ENCODE results near the gene AMPD2. TPM values are rescaled to one million over a fixed set of nuclear protein-coding genes. Genes with fewer than 3 reads are reported as not detected.

The AMPD2 gene
- total and polyA plus RNA-seq, 4 donors = 19.2 to 87.4 (median 22.7) TPM

GRCh38 chr1:109598655-109599054 lies 21.0 kb upstream of the AMPD2 start:
- H3K36me3 ChIP-seq (ENCODE audit: control insufficient read depth in 4 of 4, insufficient read depth in 3 of 4, low read depth in 1 of 4, low read length in 3 of 4) = peaks cover 0 to 17% (median 1%) of the 10 kb centered on the region in 4 donors
- H3K4me3 ChIP-seq (ENCODE audit: low read depth in 1 of 3, low read length in 3 of 3) = no peak overlapping the region
- no peaks in the 10 kb centered on the region for H3K27me3 ChIP-seq (ENCODE audit: control insufficient read depth in 4 of 4, insufficient read depth in 4 of 4, low read length in 3 of 4)
- no peak overlapping the region for H3K9ac ChIP-seq (ENCODE audit: low read depth in 1 of 2, low read length in 2 of 2)
- no peaks in the 10 kb centered on the region for H3K9me3 ChIP-seq (ENCODE audit: control insufficient read depth in 4 of 4, low read length in 3 of 4)
- no peak for TF ChIP-seq FOXA2 (IDR thresholded peaks at IDR 0.05)
- no peak for TF ChIP-seq FOXA1 (IDR thresholded peaks at IDR 0.05)
- no peak for TF ChIP-seq EGR1 (IDR thresholded peaks at IDR 0.05; ENCODE audit: low read depth in 2 of 2)
- TF ChIP-seq TAF1 (conservative IDR thresholded peaks at IDR 0.05) = no peak
- TF ChIP-seq RXRA (IDR thresholded peaks at IDR 0.05) = no peak
- no peak for TF ChIP-seq ZBTB33 (IDR thresholded peaks at IDR 0.05)
- no peak for TF ChIP-seq GABPA (IDR thresholded peaks at IDR 0.05 in 1 of 2, conservative IDR thresholded peaks at IDR 0.05 in 1 of 2)
- no peak for TF ChIP-seq REST (IDR thresholded peaks at IDR 0.05)
- no peak for TF ChIP-seq JUND (IDR thresholded peaks at IDR 0.05)
- TF ChIP-seq NR2F2 (IDR thresholded peaks at IDR 0.05) = no peak
- no peak for TF ChIP-seq CTCF (IDR thresholded peaks at IDR 0.05; ENCODE audit: low read depth, low read length, missing input control)
- no peak for TF ChIP-seq ATF3 (IDR thresholded peaks at IDR 0.05)
- TF ChIP-seq YY1 (IDR thresholded peaks at IDR 0.05) = no peak
- TF ChIP-seq HNF4A (conservative IDR thresholded peaks at IDR 0.05) = no peak
- no peak for TF ChIP-seq SP1 (IDR thresholded peaks at IDR 0.05)
- TF ChIP-seq MAX (IDR thresholded peaks at IDR 0.05) = no peak
- no peak overlapping the region for H3K27ac ChIP-seq (ENCODE audit: low read depth in 1 of 2, low read length in 2 of 2)
- DNase-seq (ENCODE audit: low spot score) = no peak
- H3K4me1 ChIP-seq (ENCODE audit: control insufficient read depth in 4 of 4, insufficient read depth in 4 of 4, low read length in 3 of 4) = no peaks in the 10 kb centered on the region
- 95% methylated on average over 5 of the region's 5 CpGs for WGBS

GRCh38 chr1:109603229-109603628 lies 16.4 kb upstream of the AMPD2 start:
- H3K36me3 ChIP-seq (ENCODE audit: control insufficient read depth in 4 of 4, insufficient read depth in 3 of 4, low read depth in 1 of 4, low read length in 3 of 4) = no peaks in the 10 kb centered on the region
- no peaks in the 10 kb centered on the region for H3K9me3 ChIP-seq (ENCODE audit: control insufficient read depth in 4 of 4, low read length in 3 of 4)
- H3K4me3 ChIP-seq (ENCODE audit: low read depth in 1 of 3, low read length in 3 of 3) = no peak overlapping the region
- DNase-seq (ENCODE audit: low spot score) = no peak
- H3K9ac ChIP-seq (ENCODE audit: low read depth in 1 of 2, low read length in 2 of 2) = no peak overlapping the region
- no peak overlapping the region for H3K27ac ChIP-seq (ENCODE audit: low read depth in 1 of 2, low read length in 2 of 2)
- no peaks in the 10 kb centered on the region for H3K4me1 ChIP-seq (ENCODE audit: control insufficient read depth in 4 of 4, insufficient read depth in 4 of 4, low read length in 3 of 4)
- 97% methylated on average over 3 of the region's 3 CpGs for WGBS
- no peaks in the 10 kb centered on the region for H3K27me3 ChIP-seq (ENCODE audit: control insufficient read depth in 4 of 4, insufficient read depth in 4 of 4, low read length in 3 of 4)
- TF ChIP-seq ATF3 (IDR thresholded peaks at IDR 0.05) (no peak), SP1 (IDR thresholded peaks at IDR 0.05) (no peak), ZBTB33 (IDR thresholded peaks at IDR 0.05) (no peak), NR2F2 (IDR thresholded peaks at IDR 0.05) (no peak), MAX (IDR thresholded peaks at IDR 0.05) (no peak), EGR1 (IDR thresholded peaks at IDR 0.05; ENCODE audit: low read depth in 2 of 2) (no peak), RXRA (IDR thresholded peaks at IDR 0.05) (no peak), CTCF (IDR thresholded peaks at IDR 0.05; ENCODE audit: low read depth, low read length, missing input control) (no peak), HNF4G (IDR thresholded peaks at IDR 0.05) (no peak), YY1 (IDR thresholded peaks at IDR 0.05) (no peak), FOXA1 (IDR thresholded peaks at IDR 0.05) (no peak), GABPA (IDR thresholded peaks at IDR 0.05 in 1 of 2, conservative IDR thresholded peaks at IDR 0.05 in 1 of 2) (no peak), JUND (IDR thresholded peaks at IDR 0.05) (no peak), FOXA2 (IDR thresholded peaks at IDR 0.05) (no peak), RAD21 (IDR thresholded peaks at IDR 0.05) (no peak)

Data from liver (tissue), 9 donors.